Activated effector memory CD4-positive, alpha-beta T cell treated with anti-CD3 and anti-CD28 coated beads, Interleukin-2, amount 50 U/mL, for 16 hours (primary cell): Measurements from ENCODE around the gene SKIC2.
"Not testable (repeated sequence)": the region's sequence is repeated elsewhere in the genome, so short reads cannot be mapped to it uniquely, and the experiment has no call there.

Source experiments
- DNase-seq: peaks from one replicate; pipeline ENCODE4 v3.0.0-alpha.2; 2020

SKIC2 gene

DNA sequence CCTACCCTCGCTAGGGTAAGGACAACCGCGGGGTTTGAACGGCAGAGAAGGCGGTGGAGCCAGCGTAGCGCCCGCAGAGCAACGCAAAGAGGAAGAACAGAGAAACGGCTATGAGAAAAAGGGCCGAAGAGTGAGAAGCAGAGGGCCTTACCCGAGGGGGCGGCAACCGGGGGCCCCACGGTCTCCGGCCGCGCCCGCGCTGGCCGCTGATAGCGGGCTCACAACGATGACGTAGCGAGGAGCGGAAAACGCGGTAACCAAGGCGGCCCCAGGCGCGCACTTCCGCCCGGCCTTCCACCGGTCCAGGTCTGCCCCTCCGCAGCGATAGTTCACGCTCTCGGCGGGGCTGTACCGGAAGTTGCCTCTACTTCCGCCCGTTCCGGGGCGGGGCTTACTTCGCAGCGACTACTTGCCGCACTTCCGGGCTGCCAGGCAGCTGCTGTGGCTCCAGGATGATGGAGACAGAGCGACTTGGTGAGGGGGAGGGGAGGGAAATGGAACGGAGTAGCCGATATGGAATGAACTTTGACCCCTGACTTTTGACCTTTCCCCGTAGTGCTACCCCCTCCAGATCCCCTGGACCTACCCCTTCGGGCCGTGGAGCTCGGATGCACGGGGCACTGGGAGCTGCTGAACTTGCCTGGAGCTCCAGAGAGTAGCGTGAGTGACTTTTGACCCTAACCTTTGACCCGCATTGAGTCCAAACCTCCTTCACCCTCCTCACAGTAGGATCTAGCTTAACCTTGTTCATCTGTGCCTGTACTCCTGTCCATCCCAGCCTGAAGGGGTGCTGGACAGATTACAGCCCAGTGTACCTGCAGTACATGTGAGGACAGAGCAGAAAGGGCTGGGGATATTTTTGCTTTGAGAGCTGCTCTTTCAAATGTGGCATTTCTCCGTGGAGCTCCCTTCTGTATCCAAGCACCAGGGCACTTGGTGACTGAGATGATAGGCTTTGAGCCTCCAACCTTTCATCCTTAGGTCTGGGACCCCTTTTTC lies at the start of gene SKIC2, which contains the start of gene NELFE:
TSS of gene SKIC2 (plus strand) at position 435 of the 999 bp plus-strand sequence. CDS start at position 453, 18 bp downstream.
TSS of gene NELFE (minus strand) at position 231 of the 999 bp plus-strand sequence. CDS start 525 bp downstream, outside the sequence.
- DNase-seq: peak; percentile 100

DNA sequence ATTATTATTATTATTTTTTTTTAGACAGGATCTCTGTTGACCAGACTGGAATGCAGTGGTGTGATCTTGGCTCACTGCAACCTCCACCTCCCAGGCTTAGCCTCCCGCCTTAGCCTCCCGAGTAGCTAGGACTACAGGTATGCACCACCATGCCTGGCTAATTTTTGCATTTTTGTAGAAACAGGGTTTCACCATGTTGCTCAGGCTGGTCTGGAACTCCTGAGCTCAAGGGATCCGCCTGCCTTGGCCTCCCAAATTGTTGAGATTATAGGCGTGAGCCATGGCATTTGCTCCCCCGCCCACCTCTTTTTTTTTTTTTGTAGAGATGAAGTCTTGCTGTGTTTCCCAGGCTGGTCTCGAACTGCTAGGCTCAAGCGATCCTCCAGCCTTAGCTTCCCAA lies 49.7 kb upstream of the SKIC2 start:
- DNase-seq: not testable (repeated sequence)

DNA sequence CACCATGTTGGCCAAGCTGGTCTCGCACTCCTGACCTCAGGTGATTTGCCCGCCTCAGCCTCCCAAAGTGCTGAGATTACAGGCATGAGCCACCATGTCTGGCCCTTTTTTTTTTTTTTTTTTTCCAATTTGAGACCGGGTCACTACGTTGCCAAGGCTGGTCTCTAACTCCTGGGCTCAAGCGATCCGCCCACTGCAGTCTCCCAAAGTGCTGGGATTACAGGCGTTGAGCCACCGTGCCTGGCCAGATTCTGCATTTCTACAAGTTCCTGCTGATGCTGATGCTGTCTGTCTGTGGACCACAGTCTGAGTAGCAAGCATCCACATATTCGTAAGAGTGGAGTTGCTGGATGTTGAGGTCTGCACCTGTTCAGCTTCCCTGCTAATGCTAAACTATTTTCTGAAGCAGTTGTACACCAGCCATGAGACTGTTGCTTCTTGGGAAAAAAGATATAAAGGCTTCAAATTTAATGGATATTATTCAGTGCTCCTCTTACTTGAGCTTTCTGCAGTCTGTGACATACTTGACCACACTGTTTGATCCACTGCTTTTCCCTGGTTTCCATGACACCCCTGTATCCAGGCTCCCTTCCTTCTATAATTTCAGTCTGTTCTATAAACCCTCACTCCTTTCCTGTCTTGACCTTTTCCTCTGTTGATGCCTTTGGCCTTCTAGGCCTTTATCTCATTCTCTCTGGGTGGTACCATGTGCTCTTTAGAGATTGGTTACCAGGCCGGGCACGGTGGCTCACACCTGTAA lies 47.0 kb upstream of the SKIC2 start:
- DNase-seq: no peak

DNA sequence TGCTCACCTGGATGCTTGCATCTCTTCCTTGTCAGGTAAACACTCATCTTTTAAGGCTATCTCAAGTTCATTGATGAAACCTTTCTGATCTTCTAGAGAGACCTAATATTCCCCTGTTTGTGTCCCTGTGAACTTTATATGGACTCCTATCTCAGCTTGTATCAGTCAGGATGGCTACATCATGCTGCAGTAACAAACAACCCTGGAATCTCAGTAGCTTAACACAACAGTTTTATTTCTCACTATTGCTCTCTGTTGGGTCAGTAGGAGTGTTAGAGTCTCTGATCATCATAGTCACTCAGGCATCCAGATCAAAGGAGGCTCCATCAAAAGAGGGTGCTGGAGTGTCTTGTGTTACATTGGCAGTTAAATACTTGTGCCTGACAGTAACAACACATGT lies 43.6 kb upstream of the SKIC2 start:
- no peak for DNase-seq

DNA sequence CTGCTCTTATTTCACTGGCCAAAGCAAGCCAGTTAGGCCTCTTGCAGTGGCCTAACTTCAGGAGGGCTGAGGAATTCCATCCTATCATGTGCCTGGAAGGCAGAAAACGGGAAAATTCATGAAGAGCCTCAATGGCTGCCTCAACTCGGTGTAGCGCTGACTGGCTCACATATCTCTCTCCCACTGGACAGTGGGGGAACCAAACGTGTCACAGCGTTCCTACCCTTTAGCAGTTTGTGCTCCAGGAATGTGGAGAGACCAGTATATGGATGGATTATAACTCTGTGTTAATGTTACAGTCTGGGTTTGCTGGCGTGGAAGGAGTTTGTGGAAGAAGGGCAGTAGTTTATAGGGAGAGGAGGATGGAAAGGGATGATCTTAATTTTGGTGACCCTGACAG lies 43.2 kb upstream of the SKIC2 start:
- no peak for DNase-seq

- no peak for DNase-seq
These were observed 40.8 kb upstream of the SKIC2 start for GRCh38 chr6:31918069-31918720.

GRCh38 chr6:31919624-31920303 lies 39.2 kb upstream of the SKIC2 start:
- no peak for DNase-seq

DNA sequence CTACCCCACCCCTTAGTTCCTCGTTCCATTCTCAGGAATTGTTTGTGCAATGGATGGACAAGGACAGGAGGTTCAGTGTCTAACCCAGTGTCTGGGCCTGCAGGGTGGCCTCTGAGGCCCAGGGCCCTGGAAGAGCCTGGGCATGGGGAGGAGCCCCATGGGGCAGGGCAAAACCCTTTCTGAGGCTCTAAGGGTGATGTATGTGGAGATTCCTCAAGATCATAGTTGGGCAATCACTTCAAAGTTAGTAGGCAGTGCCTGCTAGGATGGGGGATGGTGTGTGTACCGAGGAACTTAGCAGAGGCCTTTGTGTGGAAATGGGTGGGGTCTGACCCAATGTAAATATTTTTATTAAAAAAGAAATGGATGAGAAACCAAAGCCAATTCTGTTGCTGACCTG lies 38.2 kb upstream of the SKIC2 start:
- DNase-seq: no peak

DNA sequence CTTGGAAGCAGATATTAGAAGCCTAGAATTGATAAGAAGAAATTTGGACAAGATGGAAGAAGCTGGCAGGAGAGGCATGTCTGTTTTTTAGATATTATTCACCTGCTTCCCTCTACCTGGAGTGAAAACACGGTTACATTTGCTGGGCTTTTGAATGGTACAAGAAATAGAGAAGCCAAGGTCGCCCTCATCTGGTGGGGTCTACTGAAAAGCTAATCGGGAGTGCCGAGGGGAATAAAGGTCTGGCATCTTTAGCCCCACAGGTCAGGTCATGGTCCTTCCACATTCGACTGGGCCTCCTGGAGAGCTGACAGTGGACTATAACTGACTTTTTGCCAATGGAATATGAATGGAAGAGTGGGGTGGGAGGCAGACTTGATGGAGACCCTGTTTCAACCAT lies 36.0 kb upstream of the SKIC2 start:
- DNase-seq: no peak

DNA sequence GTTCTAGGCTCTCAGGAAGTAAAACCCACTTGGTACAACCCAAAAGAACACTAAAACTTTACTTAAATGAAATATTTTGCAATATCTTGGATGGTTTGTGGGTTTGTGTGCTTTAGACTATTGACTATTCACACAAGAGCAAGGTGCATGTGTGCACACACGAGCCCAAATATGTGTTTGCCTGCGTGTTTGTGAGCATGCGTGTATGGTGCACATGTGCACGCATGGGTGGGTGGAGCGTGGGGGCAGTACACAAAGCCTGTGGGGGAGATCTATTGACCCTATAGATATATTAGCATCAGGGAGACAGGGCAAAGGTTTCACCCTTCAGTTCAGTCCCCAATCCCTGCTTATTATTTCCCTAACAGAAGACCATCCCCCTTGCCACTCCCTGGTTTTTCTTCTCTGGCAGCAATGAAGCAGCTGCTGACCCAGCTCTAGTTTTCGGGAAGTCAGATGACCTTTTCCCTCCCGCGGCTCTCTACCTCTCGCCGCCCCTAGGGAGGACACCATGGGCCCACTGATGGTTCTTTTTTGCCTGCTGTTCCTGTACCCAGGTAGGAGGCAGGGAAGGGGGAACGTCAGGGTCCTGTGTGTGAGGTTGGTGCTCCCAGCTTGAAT lies 31.6 kb upstream of the SKIC2 start, which contains the start of gene C2:
TSS of gene C2 (plus strand) at position 476 of the 621 bp plus-strand sequence. CDS start at position 512, 36 bp downstream.
- no peak for DNase-seq

GRCh38 chr6:31927863-31928671 lies 30.9 kb upstream of the SKIC2 start:
- DNase-seq: no peak

DNA sequence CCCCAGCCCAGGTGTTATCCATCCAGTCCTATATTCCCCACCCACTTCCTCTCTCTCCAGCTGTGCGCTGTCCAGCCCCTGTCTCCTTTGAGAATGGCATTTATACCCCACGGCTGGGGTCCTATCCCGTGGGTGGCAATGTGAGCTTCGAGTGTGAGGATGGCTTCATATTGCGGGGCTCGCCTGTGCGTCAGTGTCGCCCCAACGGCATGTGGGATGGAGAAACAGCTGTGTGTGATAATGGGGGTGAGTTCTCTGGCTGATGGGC lies 30.4 kb upstream of the SKIC2 start:
- DNase-seq: no peak

GRCh38 chr6:31930962-31931361 lies 28.0 kb upstream of the SKIC2 start:
- no peak for DNase-seq

DNA sequence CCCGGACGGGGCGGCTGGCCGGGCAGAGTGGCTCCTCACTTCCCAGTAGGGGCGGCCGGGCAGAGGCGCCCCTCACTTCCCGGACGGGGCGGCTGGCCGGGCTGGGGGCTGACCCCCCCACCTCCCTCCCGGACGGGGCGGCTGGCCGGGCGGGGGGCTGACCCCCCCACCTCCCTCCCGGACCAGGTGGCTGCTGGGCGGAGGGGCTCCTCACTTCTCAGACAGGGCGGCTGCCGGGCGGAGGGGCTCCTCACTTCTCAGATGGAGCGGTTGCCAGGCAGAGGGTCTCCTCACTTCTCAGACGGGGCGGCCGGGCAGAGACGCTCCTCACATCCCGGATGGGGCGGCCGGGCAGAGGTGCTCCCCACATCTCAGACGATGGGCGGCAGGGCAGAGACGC lies 26.8 kb upstream of the SKIC2 start:
- not testable (repeated sequence) for DNase-seq

DNA sequence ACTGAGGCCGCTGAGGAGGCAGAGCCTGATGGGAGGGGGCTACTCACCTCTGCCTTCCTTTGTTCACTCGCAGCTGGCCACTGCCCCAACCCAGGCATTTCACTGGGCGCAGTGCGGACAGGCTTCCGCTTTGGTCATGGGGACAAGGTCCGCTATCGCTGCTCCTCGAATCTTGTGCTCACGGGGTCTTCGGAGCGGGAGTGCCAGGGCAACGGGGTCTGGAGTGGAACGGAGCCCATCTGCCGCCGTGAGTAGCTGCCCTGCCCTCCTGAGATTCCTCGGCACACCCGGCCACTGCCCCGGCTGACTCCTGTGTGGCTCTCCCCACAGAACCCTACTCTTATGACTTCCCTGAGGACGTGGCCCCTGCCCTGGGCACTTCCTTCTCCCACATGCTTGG lies 25.4 kb upstream of the SKIC2 start:
- no peak for DNase-seq

GRCh38 chr6:31935021-31935420 lies 24.0 kb upstream of the SKIC2 start:
- DNase-seq: no peak

DNA sequence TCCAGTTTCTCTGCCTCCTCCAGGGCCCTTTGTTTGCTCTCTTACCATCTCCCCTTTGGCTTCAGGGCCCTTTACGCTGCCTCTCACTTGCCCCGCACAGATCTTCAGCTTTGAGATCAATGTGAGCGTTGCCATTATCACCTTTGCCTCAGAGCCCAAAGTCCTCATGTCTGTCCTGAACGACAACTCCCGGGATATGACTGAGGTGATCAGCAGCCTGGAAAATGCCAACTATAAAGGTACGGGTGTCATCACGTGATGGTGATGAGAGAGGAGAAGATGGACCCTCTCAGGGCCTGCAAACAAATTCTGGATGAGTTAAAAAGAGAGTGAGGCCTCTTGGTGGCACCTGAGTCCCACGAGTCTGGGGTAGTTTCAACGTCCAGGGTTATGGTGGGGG lies 23.2 kb upstream of the SKIC2 start:
- no peak for DNase-seq

DNA sequence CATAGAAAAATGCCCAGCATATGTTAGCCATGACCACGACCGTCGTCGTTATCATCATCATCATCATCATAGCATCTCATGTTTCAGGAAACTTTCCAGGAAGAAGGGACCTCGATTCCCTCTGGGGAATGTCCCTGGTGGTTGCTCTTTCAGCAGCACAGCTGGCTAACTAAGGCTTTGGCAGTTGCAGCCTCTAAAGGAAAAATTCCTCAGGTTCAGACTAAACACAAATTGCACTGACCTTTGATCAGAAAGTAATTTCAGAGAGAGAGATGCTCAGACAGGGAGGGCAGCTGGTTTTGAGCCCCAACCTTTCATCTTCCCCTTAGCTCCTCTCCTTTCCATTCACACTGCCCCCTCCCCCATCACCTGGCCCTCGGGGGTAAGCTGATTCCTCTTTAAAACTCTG lies 18.7 kb upstream of the SKIC2 start:
- no peak for DNase-seq

DNA sequence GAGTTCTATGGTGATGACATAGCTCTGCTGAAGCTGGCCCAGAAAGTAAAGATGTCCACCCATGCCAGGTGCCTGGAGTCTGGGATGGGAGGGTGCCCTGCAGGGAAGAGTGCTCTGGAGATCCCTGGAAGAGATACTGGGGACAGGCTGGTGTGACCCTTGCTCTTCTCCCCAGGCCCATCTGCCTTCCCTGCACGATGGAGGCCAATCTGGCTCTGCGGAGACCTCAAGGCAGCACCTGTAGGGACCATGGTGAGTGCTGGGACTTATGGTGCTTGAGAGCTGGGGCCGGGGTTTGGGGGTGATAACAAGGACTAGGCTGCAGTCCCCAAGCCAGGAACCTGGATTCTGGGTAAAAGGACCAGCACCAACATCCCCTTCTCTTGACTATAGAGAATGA lies 15.2 kb upstream of the SKIC2 start:
- no peak for DNase-seq

DNA sequence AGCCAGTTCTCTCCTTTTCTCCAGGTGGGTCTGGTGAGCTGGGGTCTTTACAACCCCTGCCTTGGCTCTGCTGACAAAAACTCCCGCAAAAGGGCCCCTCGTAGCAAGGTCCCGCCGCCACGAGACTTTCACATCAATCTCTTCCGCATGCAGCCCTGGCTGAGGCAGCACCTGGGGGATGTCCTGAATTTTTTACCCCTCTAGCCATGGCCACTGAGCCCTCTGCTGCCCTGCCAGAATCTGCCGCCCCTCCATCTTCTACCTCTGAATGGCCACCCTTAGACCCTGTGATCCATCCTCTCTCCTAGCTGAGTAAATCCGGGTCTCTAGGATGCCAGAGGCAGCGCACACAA lies 13.8 kb upstream of the SKIC2 start:
- DNase-seq: no peak
